A172 (cell line): Measurements from ENCODE around the gene CYB5D1. TPM values are rescaled to one million over a fixed set of nuclear protein-coding genes. Genes with fewer than 3 reads are reported as not detected.
"Not testable (repeated sequence)": the region's sequence is repeated elsewhere in the genome, so short reads cannot be mapped to it uniquely, and the experiment has no call there.

Experiments used
- DNase-seq: peaks from one replicate; pipeline ENCODE4 v3.0.0-alpha.2; 2015; ENCODE audit warnings: low spot score
- total RNA-seq: library from RNA; depleted of rRNA; stranded (reverse); fragments of >200 nt; shearing (Covaris generic); gene quantifications from 2 replicates; pipeline ENCODE4 v1.2.3, GENCODE V29; 2014

Gene CYB5D1
- total RNA-seq, 1 experiment from 2014 or later: 18.4 TPM

- no peak for DNase-seq
Observed at GRCh38 chr17:7856011-7856810, 1.6 kb upstream of the CYB5D1 start.

GRCh38 chr17:7856811-7857712, 741 bp upstream of the CYB5D1 start, which contains the start of gene NAA38:
Gene NAA38 (minus strand): TSS chr17:7857559. CDS start chr17:7857463, 96 bp downstream.
- peak; percentile 100 for DNase-seq

- DNase-seq: no peak
Observed at GRCh38 chr17:7858522-7858810, 663 bp downstream of the CYB5D1 start.

- no peak for DNase-seq
Observed at GRCh38 chr17:7859028-7859427, 1.2 kb downstream of the CYB5D1 start.

GRCh38 chr17:7862692-7863437, 5.1 kb downstream of the CYB5D1 start:
- peak; percentile 36 for DNase-seq

- not testable (repeated sequence) for DNase-seq
Observed at GRCh38 chr17:7864384-7864783, 6.6 kb downstream of the CYB5D1 start.

GRCh38 chr17:7864995-7865650, 7.3 kb downstream of the CYB5D1 start:
- DNase-seq: no peak

GRCh38 chr17:7867881-7868329, 10.1 kb downstream of the CYB5D1 start:
- no peak for DNase-seq

- DNase-seq: no peak
Observed at GRCh38 chr17:7873051-7873450, 15.2 kb downstream of the CYB5D1 start.

GRCh38 chr17:7875804-7876370, 18.1 kb downstream of the CYB5D1 start:
- DNase-seq: no peak

GRCh38 chr17:7878234-7878633, 20.4 kb downstream of the CYB5D1 start:
- no peak for DNase-seq

- DNase-seq: no peak
Observed at GRCh38 chr17:7880076-7880868, 22.5 kb downstream of the CYB5D1 start.

- DNase-seq: no peak
Observed at GRCh38 chr17:7881276-7882054, 23.7 kb downstream of the CYB5D1 start.

- no peak for DNase-seq
Observed at GRCh38 chr17:7882068-7882467, 24.3 kb downstream of the CYB5D1 start.

- no peak for DNase-seq
Observed at GRCh38 chr17:7882629-7883028, 24.8 kb downstream of the CYB5D1 start.

GRCh38 chr17:7883781-7884386, 26.1 kb downstream of the CYB5D1 start:
- DNase-seq: peak; percentile 14

GRCh38 chr17:7884581-7885366, 27.0 kb downstream of the CYB5D1 start:
- DNase-seq: no peak
